Stomach smooth muscle (tissue), 2 donors: ENCODE results near the gene COX4I2.

Source experiments
- H3K27ac ChIP-seq: one replicate; pipeline ENCODE4 v1.7.0; 2013; ENCODE audit warnings: mild to moderate bottlenecking, low read length, inconsistent platforms
- H3K27me3 ChIP-seq, 2 donors: one replicate each; pipeline ENCODE4 v1.7.0; 2013; ENCODE audit warnings: low read length in 2 of 2; ENCODE audit not compliant: insufficient read depth in 2 of 2, control insufficient read depth in 1 of 2
- H3K36me3 ChIP-seq, 2 donors: one replicate each; pipeline ENCODE4 v1.7.0; 2013; ENCODE audit warnings: low read length in 2 of 2; ENCODE audit not compliant: control insufficient read depth in 2 of 2, insufficient read depth in 2 of 2
- H3K4me1 ChIP-seq: one replicate; pipeline ENCODE4 v1.7.0; 2013; ENCODE audit warnings: low read length; ENCODE audit not compliant: control insufficient read depth, insufficient read depth
- H3K4me3 ChIP-seq, 2 donors: one replicate each; pipeline ENCODE4 v1.7.0; 2013; ENCODE audit warnings: low read length in 2 of 2
- H3K9ac ChIP-seq, 2 donors: one replicate each; pipeline ENCODE4 v1.7.0; 2013; ENCODE audit warnings: low read length in 2 of 2, mild to moderate bottlenecking in 1 of 2
- H3K9me3 ChIP-seq, 2 donors: one replicate each; pipeline ENCODE4 v1.7.0; 2013; ENCODE audit warnings: low read length in 2 of 2; ENCODE audit not compliant: control insufficient read depth in 2 of 2
- donor health status: healthy.
- donor health status: Pancreatic carcinoma.

COX4I2 gene

DNA sequence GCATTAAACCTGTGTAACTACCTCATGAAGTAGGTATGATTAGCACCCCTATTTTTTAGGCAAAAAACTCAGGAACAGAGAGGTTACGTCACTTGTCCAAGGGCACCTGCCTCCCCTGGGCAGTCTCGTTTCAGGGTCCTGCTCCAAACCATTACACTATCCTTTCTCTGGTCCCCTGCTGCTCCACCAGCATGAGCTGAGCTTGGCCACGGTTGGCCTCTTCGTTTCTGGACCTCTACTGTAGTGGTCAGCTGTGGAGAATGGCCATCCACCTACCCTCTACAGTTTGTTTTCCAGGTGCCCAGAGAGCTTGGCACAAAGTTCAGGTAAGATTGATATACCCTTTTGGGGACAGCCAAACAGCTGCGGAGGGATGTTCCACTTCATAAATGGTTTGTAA, 16.8 kb downstream of the COX4I2 start:
- H3K9ac ChIP-seq, result no peak overlapping the region

DNA sequence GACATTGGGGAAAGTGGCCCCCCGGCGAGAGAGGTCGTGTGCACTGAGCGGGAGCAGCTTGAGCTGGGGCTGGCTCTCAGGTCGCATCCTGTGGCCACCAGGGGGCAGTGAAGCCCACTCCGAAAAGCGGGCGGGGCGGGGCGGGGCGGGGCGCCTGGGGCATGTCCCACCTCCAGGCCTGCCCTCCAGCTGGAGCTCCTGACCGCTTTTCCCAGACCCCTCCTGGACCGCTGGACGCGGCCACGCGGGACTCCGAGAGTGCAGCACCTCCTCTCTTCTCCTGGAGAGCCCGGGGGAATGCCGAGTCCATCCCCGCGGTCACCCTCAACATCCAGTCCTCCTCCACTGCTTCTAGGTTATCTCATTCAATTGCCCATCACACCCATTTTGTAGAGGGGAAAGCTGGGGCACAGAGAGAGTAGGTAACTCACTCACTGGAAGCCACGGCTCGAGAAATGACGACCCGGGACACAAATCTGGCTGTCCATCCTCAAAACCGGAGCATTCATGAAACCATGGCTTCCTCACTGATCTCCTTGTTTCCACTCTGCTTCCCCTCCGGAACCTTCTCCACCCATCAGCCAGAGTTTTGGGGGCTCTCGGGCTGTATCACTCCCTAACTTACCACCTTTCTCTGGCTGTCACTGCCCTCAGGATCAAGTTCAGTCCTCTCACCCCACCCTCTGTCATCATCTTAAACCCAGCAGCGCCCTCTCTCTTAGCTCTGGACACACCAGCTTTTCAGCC, 24.1 kb downstream of the COX4I2 start:
- no peaks in the 10 kb centered on the region for H3K9me3 ChIP-seq
- H3K36me3 ChIP-seq, result peaks cover 11 to 12% of the 10 kb centered on the region in 2 donors
- peak overlapping the region; percentile 71 to 74 for H3K4me3 ChIP-seq
- peaks cover 36% of the 10 kb centered on the region for H3K4me1 ChIP-seq
- peak overlapping the region; percentile 60 to 72 for H3K9ac ChIP-seq
- H3K27me3 ChIP-seq, result no peaks in the 10 kb centered on the region
- H3K27ac ChIP-seq, result no peak overlapping the region

More for the DNA sequence above, 16.8 kb downstream of the COX4I2 start:
- Histone ChIP-seq H3K36me3 (no peaks in the 10 kb centered on the region), H3K9me3 (no peaks in the 10 kb centered on the region), H3K27me3 (no peaks in the 10 kb centered on the region), H3K27ac (no peak overlapping the region), H3K4me3 (no peak overlapping the region), H3K4me1 (peaks cover 7% of the 10 kb centered on the region)

DNA sequence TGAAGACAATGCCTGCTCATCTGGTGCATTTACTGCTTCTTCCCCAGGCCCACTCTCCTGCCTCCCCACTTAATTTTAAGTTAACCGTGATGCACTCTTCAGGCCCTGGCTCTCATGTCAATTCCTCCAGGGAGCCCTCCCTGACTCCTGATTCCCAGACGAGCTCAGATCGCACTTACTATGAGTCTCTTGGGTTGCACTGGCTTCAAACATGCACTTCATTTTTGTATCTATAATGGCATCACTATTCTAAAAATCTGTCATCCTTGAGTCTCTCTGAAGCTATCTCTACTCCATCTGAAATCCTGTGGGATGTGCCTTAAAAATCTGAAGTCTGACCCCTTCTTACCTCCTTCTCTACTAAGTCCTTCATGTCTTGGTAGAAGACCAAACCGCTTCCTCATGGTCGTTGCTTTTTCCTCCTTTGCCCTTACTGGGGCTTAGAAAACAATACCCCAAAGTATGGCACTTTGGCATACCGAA, 24.7 kb downstream of the COX4I2 start:
- H3K27me3 ChIP-seq, result no peaks in the 10 kb centered on the region
- H3K36me3 ChIP-seq, result peaks cover 11 to 12% of the 10 kb centered on the region in 2 donors
- H3K4me1 ChIP-seq, result peaks cover 40% of the 10 kb centered on the region
- no peaks in the 10 kb centered on the region for H3K9me3 ChIP-seq
- no peak overlapping the region for H3K27ac ChIP-seq
- peak overlapping the region in 1 of 2 donors; percentile 74 for H3K4me3 ChIP-seq
- H3K9ac ChIP-seq, result no peak overlapping the region

DNA sequence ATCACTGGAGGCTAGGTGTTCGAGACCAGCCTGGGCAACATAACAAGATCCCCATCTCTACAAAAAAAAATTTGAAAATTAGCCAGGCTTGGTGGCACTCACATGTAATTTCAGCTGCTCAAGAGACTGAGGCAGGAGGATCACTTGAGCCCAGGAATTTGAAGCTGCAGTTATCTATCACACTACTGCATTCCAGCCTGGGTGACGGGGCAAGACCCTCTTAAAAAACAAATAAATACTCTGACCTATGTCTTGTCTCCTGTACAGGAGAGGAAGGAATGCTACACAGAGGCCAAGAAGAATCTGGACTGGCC, 25.8 kb downstream of the COX4I2 start:
- H3K36me3 ChIP-seq, result peaks cover 11 to 12% of the 10 kb centered on the region in 2 donors
- H3K9me3 ChIP-seq, result no peaks in the 10 kb centered on the region
- H3K4me3 ChIP-seq, result no peak overlapping the region
- H3K9ac ChIP-seq, result no peak overlapping the region
- peaks cover 44% of the 10 kb centered on the region for H3K4me1 ChIP-seq
- H3K27ac ChIP-seq, result no peak overlapping the region
- no peaks in the 10 kb centered on the region for H3K27me3 ChIP-seq

DNA sequence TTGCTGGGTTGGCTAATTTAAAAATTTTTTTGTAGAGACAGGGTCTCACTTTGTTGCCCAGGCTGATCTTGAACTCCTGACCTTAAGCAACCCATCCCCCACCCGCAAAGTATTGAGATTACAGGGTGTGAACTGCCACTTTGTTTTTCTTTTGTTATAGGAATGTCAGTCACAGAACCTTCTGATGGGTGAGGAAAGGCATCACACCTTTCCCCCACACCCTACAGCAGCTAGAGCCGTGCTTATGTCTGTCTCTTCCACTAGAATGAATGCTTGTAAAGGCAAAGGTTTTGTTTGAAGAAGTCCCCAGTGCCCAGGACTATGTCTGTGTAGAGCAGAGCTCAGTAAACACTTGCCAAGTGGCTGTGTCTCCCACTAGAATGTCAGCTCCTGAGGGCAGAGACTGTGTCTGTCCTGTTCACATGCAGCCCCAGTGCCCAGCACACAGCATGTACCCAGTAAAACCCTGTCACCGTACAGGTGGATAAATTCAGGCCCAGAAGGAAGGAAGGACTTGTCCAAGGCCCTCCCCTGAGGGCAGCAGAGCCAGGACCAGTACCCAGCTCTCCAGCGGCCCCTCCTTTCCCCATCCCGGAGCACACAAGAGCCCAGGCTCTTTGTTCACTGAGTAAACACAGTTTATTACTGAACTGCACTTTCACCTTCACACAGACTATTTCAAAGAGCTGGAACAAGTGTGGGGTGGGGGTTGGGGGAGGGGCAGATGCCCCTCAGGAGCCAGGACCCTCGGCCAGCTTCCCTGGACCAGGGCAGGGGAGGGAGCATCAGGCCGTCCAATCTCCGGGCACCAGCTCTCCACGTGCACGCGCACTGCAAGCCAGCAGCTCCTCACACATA, 26.4 kb downstream of the COX4I2 start:
- H3K27me3 ChIP-seq, result no peaks in the 10 kb centered on the region
- H3K36me3 ChIP-seq, result peaks cover 11 to 12% of the 10 kb centered on the region in 2 donors
- peaks cover 47% of the 10 kb centered on the region for H3K4me1 ChIP-seq
- no peak overlapping the region for H3K27ac ChIP-seq
- no peak overlapping the region for H3K9ac ChIP-seq
- no peaks in the 10 kb centered on the region for H3K9me3 ChIP-seq
- no peak overlapping the region for H3K4me3 ChIP-seq

DNA sequence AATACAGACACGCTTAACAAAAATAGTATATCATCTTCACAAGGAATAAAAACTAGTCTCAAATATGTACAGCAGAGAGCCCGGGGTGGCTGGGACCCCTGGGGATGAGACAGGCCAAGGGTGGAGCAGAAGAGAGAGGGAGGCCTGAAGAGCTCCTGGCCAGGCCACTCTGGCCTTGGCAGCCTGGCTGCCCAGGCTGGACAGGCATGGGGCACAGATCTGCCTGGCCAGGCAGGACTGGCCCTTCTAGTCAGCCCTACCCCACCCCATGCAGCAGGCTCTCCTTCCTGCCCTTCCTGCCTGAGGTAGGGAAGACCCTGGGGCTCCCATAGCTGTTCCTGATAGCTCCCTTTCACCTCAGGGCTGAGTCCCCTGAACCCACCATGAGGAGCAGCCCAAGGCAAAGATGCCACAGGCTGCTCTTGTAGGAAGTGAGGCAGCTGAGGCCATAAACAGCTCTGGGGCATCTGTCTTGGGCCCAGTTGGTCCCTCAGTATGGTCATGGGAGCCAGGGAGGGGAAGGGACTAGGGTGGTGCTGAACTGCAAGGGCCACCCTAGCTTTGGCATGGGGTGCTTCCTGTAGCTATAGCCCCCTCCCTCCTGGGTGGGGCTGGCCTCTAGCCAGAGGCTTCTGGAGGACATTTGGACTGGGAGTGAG, 27.1 kb downstream of the COX4I2 start:
- Histone ChIP-seq H3K9me3 (no peaks in the 10 kb centered on the region), H3K27ac (no peak overlapping the region), H3K4me1 (peaks cover 54% of the 10 kb centered on the region), H3K9ac (no peak overlapping the region), H3K36me3 (peaks cover 11 to 12% of the 10 kb centered on the region in 2 donors), H3K27me3 (no peaks in the 10 kb centered on the region), H3K4me3 (no peak overlapping the region)

DNA sequence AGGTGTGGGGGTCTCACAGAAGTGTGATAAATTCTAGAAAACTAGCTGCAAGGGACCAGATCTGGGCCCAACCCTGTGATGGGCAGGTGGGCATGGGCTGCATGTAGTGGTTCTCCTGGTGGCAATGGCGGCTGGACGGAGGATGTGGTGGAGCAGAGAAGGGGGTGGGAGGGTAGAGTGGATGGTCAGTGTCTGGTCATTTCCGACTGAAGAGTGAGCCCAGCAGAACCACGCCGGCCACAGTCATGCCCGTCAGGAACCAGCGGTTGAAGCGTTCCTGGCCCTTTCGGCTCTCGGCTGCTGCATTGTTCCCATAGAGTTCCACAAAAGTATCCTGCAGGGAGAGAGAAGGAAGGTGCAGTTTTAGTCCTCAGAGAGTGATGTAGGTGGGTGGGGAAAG, 28.0 kb downstream of the COX4I2 start:
- Histone ChIP-seq H3K27ac (no peak overlapping the region), H3K27me3 (no peaks in the 10 kb centered on the region), H3K9me3 (no peaks in the 10 kb centered on the region), H3K36me3 (peaks cover 11 to 12% of the 10 kb centered on the region in 2 donors), H3K4me3 (no peak overlapping the region), H3K4me1 (peaks cover 64% of the 10 kb centered on the region), H3K9ac (no peak overlapping the region)

DNA sequence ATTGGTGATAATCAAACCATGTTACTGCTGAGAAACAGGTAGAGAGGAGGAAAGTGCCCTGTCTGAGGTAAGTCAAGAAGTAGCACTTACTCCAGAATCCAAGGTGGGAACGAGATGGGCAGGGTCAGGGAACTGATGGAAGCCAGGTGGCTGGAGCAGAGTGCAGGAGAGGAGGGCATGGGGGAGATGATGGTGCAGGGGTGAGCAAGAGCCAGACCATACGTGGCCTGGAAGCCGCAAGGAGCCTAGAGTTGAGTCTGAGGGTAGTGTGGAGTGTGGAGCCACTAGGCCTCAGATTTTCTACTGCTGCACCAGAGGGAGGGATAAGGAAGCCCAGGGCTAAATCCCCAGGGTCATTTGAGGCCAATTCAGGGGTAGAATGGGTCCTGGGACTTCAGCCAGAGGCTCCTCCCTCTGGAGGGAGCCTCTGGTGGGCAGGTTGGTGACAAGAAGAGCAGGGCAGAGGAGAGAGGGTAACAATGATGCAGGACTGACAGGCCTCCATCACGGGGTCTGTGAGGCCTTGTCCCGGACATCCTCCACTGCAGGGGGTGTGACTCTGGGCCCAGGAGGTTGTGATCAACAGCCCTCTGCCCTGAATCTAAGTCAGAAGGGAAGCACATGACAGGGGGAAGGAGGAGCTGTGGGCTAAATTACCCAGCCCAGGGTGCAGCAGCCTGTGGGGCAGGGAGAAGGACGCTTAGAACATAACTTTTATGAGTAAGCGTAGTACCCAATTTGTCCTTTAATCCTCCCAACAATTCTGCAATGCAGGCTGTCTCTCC, 28.7 kb downstream of the COX4I2 start:
- Histone ChIP-seq H3K4me3 (no peak overlapping the region), H3K9me3 (no peaks in the 10 kb centered on the region), H3K9ac (no peak overlapping the region), H3K36me3 (peaks cover 11 to 12% of the 10 kb centered on the region in 2 donors), H3K27me3 (no peaks in the 10 kb centered on the region), H3K4me1 (peaks cover 68% of the 10 kb centered on the region), H3K27ac (peak overlapping the region; percentile 11)

DNA sequence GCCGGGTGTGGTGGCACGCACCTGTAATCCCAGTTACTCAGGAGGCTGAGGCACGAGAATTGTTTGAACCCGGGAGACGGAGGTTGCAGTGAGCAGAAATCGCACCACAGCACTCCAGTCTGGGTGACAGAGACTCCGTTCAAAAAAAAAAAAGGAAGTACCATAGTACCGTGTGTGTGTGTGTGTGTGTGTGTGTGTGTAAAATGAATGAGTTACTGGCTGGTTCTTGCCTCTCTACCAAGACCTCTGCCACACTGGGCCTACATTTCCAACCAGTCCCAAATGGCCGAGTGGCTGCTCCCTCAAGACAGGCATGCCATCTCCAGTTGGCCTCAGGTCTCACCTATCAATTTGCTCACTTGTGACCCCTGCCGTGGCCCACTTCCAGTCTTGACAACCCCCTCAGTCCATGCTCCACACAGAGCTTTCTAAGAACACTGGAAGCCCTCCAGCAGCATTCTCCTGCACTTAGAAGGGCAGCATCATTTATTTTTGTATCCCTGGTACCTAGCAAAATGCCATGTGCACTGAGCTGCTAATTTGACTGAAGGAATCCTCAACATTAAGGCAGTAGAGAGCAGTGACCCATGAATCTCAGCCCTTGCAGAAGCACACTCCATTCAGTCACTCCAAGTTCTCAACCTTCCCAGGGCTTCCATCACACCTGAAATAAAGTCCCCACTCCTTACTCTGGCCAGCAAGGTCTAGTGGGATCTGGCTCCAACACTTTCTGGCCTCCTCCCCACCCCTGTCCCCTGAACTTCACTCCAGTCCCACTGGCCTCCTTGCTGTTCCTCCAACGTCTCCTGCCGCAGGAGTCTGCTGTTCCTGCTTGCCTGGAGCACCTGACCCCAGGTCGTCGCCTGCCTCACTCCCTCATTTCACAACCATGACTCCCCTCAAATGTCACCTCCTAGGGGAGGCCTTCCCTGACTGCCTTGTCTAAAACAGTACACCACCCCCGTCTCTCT, 29.9 kb downstream of the COX4I2 start:
- Histone ChIP-seq H3K4me3 (no peak overlapping the region), H3K9me3 (no peaks in the 10 kb centered on the region), H3K36me3 (peaks cover 11 to 12% of the 10 kb centered on the region in 2 donors), H3K27me3 (no peaks in the 10 kb centered on the region), H3K27ac (peak overlapping the region; percentile 41), H3K9ac (no peak overlapping the region), H3K4me1 (peaks cover 67% of the 10 kb centered on the region)
